HepG2 (cell line): ENCODE results near the gene USP17L13. TPM values are rescaled to one million over a fixed set of nuclear protein-coding genes. Genes with fewer than 3 reads are reported as not detected.
"Not testable (repeated sequence)": the region's sequence is repeated elsewhere in the genome, so short reads cannot be mapped to it uniquely, and the experiment has no call there.

Source experiments
- ATAC-seq: fragments of 200-7000 bp; cut with Tn5 transposase; 3 replicates; pipeline ENCODE4 v1.9.1; 2020; ENCODE audit warnings: mild to moderate bottlenecking, moderate library complexity
- Bru-seq: library from RNA; stranded (reverse); fragments of 400-500 nt; gene quantifications from one replicate; lab custom pipeline; 2021; lab: Mats Ljungman, UMichigan
- BruChase-seq, 2 experiments: library from RNA; stranded (reverse); fragments of 400-500 nt; gene quantifications; one replicate each; lab custom pipeline; 2021; lab: Mats Ljungman, UMichigan
- BruUV-seq: library from RNA; stranded (reverse); fragments of 400-500 nt; replicated peaks from 2 replicates; lab custom pipeline; 2021; lab: Mats Ljungman, UMichigan
- CTCF ChIA-PET: fragments of 300-600 bp; formaldehyde crosslinking; extraction: SDS; loops from one replicate; lab custom pipeline; 2021; ENCODE audit warnings: low total read pairs, inconsistent platforms, low intra/inter-chr PET ratio; lab: Yijun Ruan, JAX
- POLR2A ChIA-PET: fragments of 350-600 bp; sonication (Branson Sonifier 250); formaldehyde crosslinking; loops from one replicate; lab custom pipeline; 2020; ENCODE audit warnings: antibody characterized with exemption, inconsistent platforms; lab: Yijun Ruan, JAX
- DNase-seq: peaks from one replicate; pipeline ENCODE4 v3.0.0-alpha.2; 2015; ENCODE audit warnings: low spot score
- FAIRE-seq: peaks from 3 replicates; lab custom pipeline; 2011; peaks lifted over from hg19 to GRCh38; lab: Jason Lieb, UNC
- H2AFZ ChIP-seq: one replicate; pipeline ENCODE4 v1.6.1; 2011; ENCODE audit warnings: low read length, inconsistent platforms
- H3K27ac ChIP-seq: fragments of 300-600 bp; 3 replicates; pipeline ENCODE4 v1.8.0; 2011; ENCODE audit warnings: mixed run types, mild to moderate bottlenecking, mixed read lengths, low read length, inconsistent platforms; ENCODE audit not compliant: insufficient read depth; ENCODE audit errors: extremely low read length
- H3K27me3 ChIP-seq, 2 experiments: fragments of 200-600 bp in 1 of 2; 2 replicates in 1 of 2; 3 replicates in 1 of 2; pipeline versions ENCODE4 v1.6.0 to v1.8.0; 2011; ENCODE audit warnings: low read length in 2 of 2, mild to moderate bottlenecking in 2 of 2, moderate library complexity in 2 of 2, inconsistent platforms in 1 of 2; ENCODE audit not compliant: insufficient read depth in 2 of 2, control insufficient read depth in 1 of 2
- H3K36me3 ChIP-seq, 2 experiments: fragments of 200-600 bp in 1 of 2; replicated peaks in 1 of 2; 2 replicates in 1 of 2; 3 replicates in 1 of 2; pipeline versions ENCODE4 v1.5.1 to v1.8.0; 2011; ENCODE audit warnings: low read length in 2 of 2, inconsistent platforms in 1 of 2; ENCODE audit not compliant: insufficient read depth in 2 of 2, control insufficient read depth in 1 of 2
- H3K4me1 ChIP-seq: 2 replicates; pipeline ENCODE4 v1.5.1; 2012; ENCODE audit warnings: low read length, inconsistent platforms; ENCODE audit not compliant: insufficient read depth
- H3K4me2 ChIP-seq: 2 replicates; pipeline ENCODE4 v1.6.0; 2011; ENCODE audit warnings: low read depth, low read length, inconsistent platforms
- H3K4me3 ChIP-seq, 3 experiments: fragments of 200-600 bp in 1 of 3; sonication (generic), shearing (Covaris generic) in 1 of 3; replicated peaks in 1 of 3; 2 replicates each; pipeline ENCODE4 v1.5.1; 2011 to 2016; ENCODE audit warnings: low read length in 3 of 3, inconsistent platforms in 2 of 3, low read depth in 2 of 3, mild to moderate bottlenecking in 2 of 3, control low read depth in 1 of 3, mixed read lengths in 1 of 3; ENCODE audit not compliant: insufficient read depth in 1 of 3
- H3K79me2 ChIP-seq: one replicate; pipeline ENCODE4 v1.6.1; 2011; ENCODE audit warnings: low read length, inconsistent platforms; ENCODE audit not compliant: insufficient read depth
- H3K9ac ChIP-seq: 2 replicates; pipeline ENCODE4 v1.6.0; 2011; ENCODE audit warnings: mild to moderate bottlenecking, low read depth, low read length, inconsistent platforms; ENCODE audit not compliant: insufficient read depth
- H3K9me3 ChIP-seq: 2 replicates; pipeline ENCODE4 v1.5.1; 2012; ENCODE audit warnings: mild to moderate bottlenecking, low read length
- H4K20me1 ChIP-seq: 2 replicates; pipeline ENCODE4 v1.6.0; 2011; ENCODE audit warnings: inconsistent platforms, mild to moderate bottlenecking, low read length, moderate library complexity; ENCODE audit not compliant: insufficient read depth
- WGBS: methylation state at CpG from one replicate; pipeline ENCODE4 v1.1.6; 2017; ENCODE audit warnings: low lambda C conversion rate; 5-methylcytosine and 5-hydroxymethylcytosine counted together
- in situ Hi-C: cut with HindIII; loops from 2 replicates; pipeline ENCODE4 v1.10.0; 2017; ENCODE audit warnings: low pct_unique_long_range_greater_than_20kb; ENCODE audit not compliant: extremely low pct_ligation_motif_present
- intact Hi-C: fragments of 100-400 bp; cut with micrococcal nuclease; formaldehyde crosslinking; loops from one replicate; pipeline ENCODE4 v1.10.0; 2022; ENCODE audit not compliant: unreplicated experiment
- long read RNA-seq, 2 experiments: library from RNA in 1 of 2; library from polyadenylated mRNA in 1 of 2; stranded (forward) in 1 of 2; unstranded in 1 of 2; transcript quantifications; one replicate each; pipeline ENCODE4 v2.0.0, GENCODE V29; 2019 to 2022
- polyA minus RNA-seq, 3 experiments: library from RNA; depleted of rRNA, polyadenylated mRNA; stranded (reverse); fragments of >200 nt; gene quantifications; 2 replicates each; pipeline ENCODE4 v1.2.3, GENCODE V29; 2011; ENCODE audit warnings: low replicate concordance in 1 of 3
- polyA plus RNA-seq, 8 experiments: library from polyadenylated mRNA; depleted of rRNA in 3 of 8; stranded (reverse) in 7 of 8; unstranded in 1 of 8; fragments of >200 nt; fragmentation: Illumina TruSeq in 4 of 8; extraction: Trizol in 4 of 8; gene quantifications; 2 replicates each; pipeline versions ENCODE4 v1.2.1 to v1.2.3, GENCODE V29; 2011 to 2016; ENCODE audit warnings: low read depth in 4 of 8, missing spikeins in 1 of 8, mixed read lengths in 1 of 8; ENCODE audit not compliant: insufficient read depth in 1 of 8
- total RNA-seq, 5 experiments: library from RNA; depleted of rRNA; stranded (reverse); fragments of >200 nt; fragmentation: Illumina TruSeq; extraction: Trizol; gene quantifications; 2 replicates each; pipeline ENCODE4 v1.2.3, GENCODE V29; 2016; ENCODE audit warnings: low read depth in 1 of 5

USP17L13 gene
- not detected in 2 replicates for total RNA-seq (2016; rRNA removed; fragmentation: Illumina TruSeq; extraction: Trizol)
- not detected in 2 replicates for total RNA-seq (2016; cell fraction: cytosol; rRNA removed; fragmentation: Illumina TruSeq; extraction: Trizol; ENCODE audit: low read depth)
- not detected in 2 replicates for total RNA-seq (2016; cell fraction: insoluble cytoplasmic fraction; rRNA removed; fragmentation: Illumina TruSeq; extraction: Trizol)
- total RNA-seq (2016; cell fraction: membrane; rRNA removed; fragmentation: Illumina TruSeq; extraction: Trizol), result not detected in 2 replicates
- total RNA-seq (2016; cell fraction: nucleus; rRNA removed; fragmentation: Illumina TruSeq; extraction: Trizol), result not detected in 2 replicates
- polyA plus RNA-seq (2011; rRNA removed), result not detected in 2 replicates
- polyA plus RNA-seq (2011; cell fraction: cytosol; rRNA removed), result not detected in 2 replicates
- polyA plus RNA-seq (2011; cell fraction: nucleus; rRNA removed), result not detected in 2 replicates
- not detected in 2 replicates for polyA plus RNA-seq (2012)
- not detected in 2 replicates for polyA plus RNA-seq (2016; cell fraction: cytosol; fragmentation: Illumina TruSeq; extraction: Trizol; ENCODE audit: low read depth)
- not detected in 2 replicates for polyA plus RNA-seq (2016; cell fraction: insoluble cytoplasmic fraction; fragmentation: Illumina TruSeq; extraction: Trizol; ENCODE audit: low read depth)
- not detected in 2 replicates for polyA plus RNA-seq (2016; cell fraction: membrane; fragmentation: Illumina TruSeq; extraction: Trizol; ENCODE audit: low read depth)
- polyA plus RNA-seq (2016; cell fraction: nucleus; fragmentation: Illumina TruSeq; extraction: Trizol; ENCODE audit: insufficient read depth, low read depth), result not detected in 2 replicates
- not detected in 2 replicates for polyA minus RNA-seq (2011; rRNA and poly(A)+ RNA removed; ENCODE audit: low replicate concordance)
- not detected in 2 replicates for polyA minus RNA-seq (2011; cell fraction: cytosol; rRNA and poly(A)+ RNA removed)
- polyA minus RNA-seq (2011; cell fraction: nucleus; rRNA and poly(A)+ RNA removed), result not detected in 2 replicates
- not detected for Bru-seq, nascent RNA
- BruChase-seq, experiment 1, labeled RNA remaining after a 6-hour chase, result not detected
- not detected for BruChase-seq, experiment 2, labeled RNA remaining after a 2-hour chase
- long read RNA-seq, experiment 1, result 0 reads
- long read RNA-seq, experiment 2, result 0 reads

- H3K9me3 ChIP-seq, H3K27ac ChIP-seq, H3K36me3 ChIP-seq, H4K20me1 ChIP-seq, in situ Hi-C loops, H3K4me1 ChIP-seq, POLR2A ChIA-PET, H2AFZ ChIP-seq, H3K27me3 ChIP-seq, H3K4me3 ChIP-seq, DNase-seq, CTCF ChIA-PET, H3K79me2 ChIP-seq, H3K4me2 ChIP-seq, ATAC-seq, intact Hi-C loops, BruUV-seq, H3K9ac ChIP-seq: not testable (repeated sequence)
- WGBS, result no CpG with 5 or more reads among the region's 14 CpGs
- peak; percentile 28 for FAIRE-seq
These were observed at the start of gene USP17L13 for GRCh38 chr4:9224596-9224995. Gene USP17L13 (plus strand): TSS chr4:9224896. CDS start chr4:9224896, 0 bp downstream.

- in situ Hi-C loops, H3K4me1 ChIP-seq, H3K27me3 ChIP-seq, FAIRE-seq, H2AFZ ChIP-seq, H3K36me3 ChIP-seq, H3K4me2 ChIP-seq, H3K27ac ChIP-seq, H3K4me3 ChIP-seq, CTCF ChIA-PET, H3K9ac ChIP-seq, H3K79me2 ChIP-seq, POLR2A ChIA-PET, BruUV-seq, H4K20me1 ChIP-seq, DNase-seq, intact Hi-C loops, ATAC-seq, H3K9me3 ChIP-seq: not testable (repeated sequence)
- 75% methylated on average over 4 of the region's 13 CpGs for WGBS
These were observed 14.3 kb upstream of the USP17L13 start, which contains the start of gene USP17L10 for GRCh38 chr4:9210357-9210756. Gene USP17L10 (plus strand): TSS chr4:9210657. CDS start chr4:9210657, 0 bp downstream.

GRCh38 chr4:9214701-9215100, 10.0 kb upstream of the USP17L13 start:
- WGBS, result 41% methylated on average over 12 of the region's 14 CpGs
- POLR2A ChIA-PET, result not testable (repeated sequence)

More at GRCh38 chr4:9214701-9215100, 10.0 kb upstream of the USP17L13 start:
- H3K9ac ChIP-seq, CTCF ChIA-PET, H3K9me3 ChIP-seq, H4K20me1 ChIP-seq, H3K79me2 ChIP-seq, BruUV-seq, H3K27ac ChIP-seq, H3K4me2 ChIP-seq, ATAC-seq, H3K4me3 ChIP-seq, H3K27me3 ChIP-seq, DNase-seq, FAIRE-seq, H2AFZ ChIP-seq, intact Hi-C loops, in situ Hi-C loops, H3K36me3 ChIP-seq, H3K4me1 ChIP-seq: not testable (repeated sequence)
